Measurements from ENCODE around the gene IL32. TPM values are rescaled to one million over a fixed set of nuclear protein-coding genes. Genes with fewer than 3 reads are reported as not detected.

The IL32 gene
- total RNA-seq, 4 donors from 2014 or later, result 45.4 to 79.0 (median 54.6) TPM

- H3K27ac ChIP-seq, result no peak overlapping the region
- H3K36me3 ChIP-seq, result no peaks in the 10 kb centered on the region
- no peaks in the 10 kb centered on the region for H3K9me3 ChIP-seq
- peaks cover 0 to 8% (median 6%) of the 10 kb centered on the region in 3 donors for H3K27me3 ChIP-seq
- no peak overlapping the region for H3K4me3 ChIP-seq
- in situ Hi-C loops (cut with MboI; ENCODE audit: low sequenced_read_pairs in 4 of 4), result no loop called here
- ATAC-seq (no peak), DNase-seq (no peak)
- intact Hi-C loops (cut with DNase I; ENCODE audit: low total_unique reads), result no loop called here
- TF ChIP-seq, protein P1, sequence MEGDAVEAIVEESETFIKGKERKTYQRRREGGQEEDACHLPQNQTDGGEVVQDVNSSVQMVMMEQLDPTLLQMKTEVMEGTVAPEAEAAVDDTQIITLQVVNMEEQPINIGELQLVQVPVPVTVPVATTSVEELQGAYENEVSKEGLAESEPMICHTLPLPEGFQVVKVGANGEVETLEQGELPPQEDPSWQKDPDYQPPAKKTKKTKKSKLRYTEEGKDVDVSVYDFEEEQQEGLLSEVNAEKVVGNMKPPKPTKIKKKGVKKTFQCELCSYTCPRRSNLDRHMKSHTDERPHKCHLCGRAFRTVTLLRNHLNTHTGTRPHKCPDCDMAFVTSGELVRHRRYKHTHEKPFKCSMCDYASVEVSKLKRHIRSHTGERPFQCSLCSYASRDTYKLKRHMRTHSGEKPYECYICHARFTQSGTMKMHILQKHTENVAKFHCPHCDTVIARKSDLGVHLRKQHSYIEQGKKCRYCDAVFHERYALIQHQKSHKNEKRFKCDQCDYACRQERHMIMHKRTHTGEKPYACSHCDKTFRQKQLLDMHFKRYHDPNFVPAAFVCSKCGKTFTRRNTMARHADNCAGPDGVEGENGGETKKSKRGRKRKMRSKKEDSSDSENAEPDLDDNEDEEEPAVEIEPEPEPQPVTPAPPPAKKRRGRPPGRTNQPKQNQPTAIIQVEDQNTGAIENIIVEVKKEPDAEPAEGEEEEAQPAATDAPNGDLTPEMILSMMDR (IDR thresholded peaks at IDR 0.05 in 4 of 5, conservative IDR thresholded peaks at IDR 0.05 in 1 of 5), result no peak
- TF ChIP-seq POLR2A (IDR thresholded peaks at IDR 0.05), result no peak
- H3K4me1 ChIP-seq, result peaks cover 0 to 4% of the 10 kb centered on the region in 2 donors
Measured at GRCh38 chr16:3091551-3091950, 26.1 kb downstream of the IL32 start.

- H3K4me1 ChIP-seq, result peaks cover 0 to 4% of the 10 kb centered on the region in 2 donors
- no peak overlapping the region for H3K27ac ChIP-seq
- peaks cover 0 to 8% (median 6%) of the 10 kb centered on the region in 3 donors for H3K27me3 ChIP-seq
- DNase-seq (no peak), ATAC-seq (no peak)
- no peak overlapping the region for H3K4me3 ChIP-seq
- TF ChIP-seq, protein P1 (IDR thresholded peaks at IDR 0.05 in 4 of 5, conservative IDR thresholded peaks at IDR 0.05 in 1 of 5), result no peak
- TF ChIP-seq POLR2A (IDR thresholded peaks at IDR 0.05), result no peak
- H3K36me3 ChIP-seq, result no peaks in the 10 kb centered on the region
- intact Hi-C loops (cut with DNase I; ENCODE audit: low total_unique reads), result no loop called here
- no peaks in the 10 kb centered on the region for H3K9me3 ChIP-seq
- in situ Hi-C loops (cut with MboI; ENCODE audit: low sequenced_read_pairs in 4 of 4), result no loop called here
Measured at GRCh38 chr16:3092501-3092941, 27.1 kb downstream of the IL32 start.

- Histone ChIP-seq H3K9me3 (no peaks in the 10 kb centered on the region), H3K27me3 (peaks cover 0 to 8% (median 6%) of the 10 kb centered on the region in 3 donors), H3K36me3 (no peaks in the 10 kb centered on the region), H3K4me3 (no peak overlapping the region), H3K4me1 (peaks cover 0 to under 1% of the 10 kb centered on the region in 2 donors), H3K27ac (no peak overlapping the region)
- DNase-seq, result no peak
- in situ Hi-C loops (cut with MboI; ENCODE audit: low sequenced_read_pairs in 4 of 4) (no loop called here), intact Hi-C loops (cut with DNase I; ENCODE audit: low total_unique reads) (no loop called here)
- no peak for ATAC-seq
- TF ChIP-seq, protein P1 (IDR thresholded peaks at IDR 0.05 in 4 of 5, conservative IDR thresholded peaks at IDR 0.05 in 1 of 5), result peak in 4 of 5 experiments; percentile 17 to 51 (median 29)
- no peak for TF ChIP-seq POLR2A (IDR thresholded peaks at IDR 0.05)
Measured at GRCh38 chr16:3094289-3095027, 29.0 kb downstream of the IL32 start.

GRCh38 chr16:3095869-3096268, 30.4 kb downstream of the IL32 start:
- in situ Hi-C loops (cut with MboI; ENCODE audit: low sequenced_read_pairs in 4 of 4) (no loop called here), intact Hi-C loops (cut with DNase I; ENCODE audit: low total_unique reads) (no loop called here)
- ATAC-seq, result no peak
- Histone ChIP-seq H3K4me1 (peaks cover 5 to 11% of the 10 kb centered on the region in 2 donors), H3K9me3 (no peaks in the 10 kb centered on the region), H3K4me3 (no peak overlapping the region), H3K27me3 (peaks cover 0 to 8% (median 6%) of the 10 kb centered on the region in 3 donors), H3K27ac (no peak overlapping the region), H3K36me3 (no peaks in the 10 kb centered on the region)
- no peak for DNase-seq
- TF ChIP-seq POLR2A (IDR thresholded peaks at IDR 0.05), result no peak
- TF ChIP-seq, protein P1 (IDR thresholded peaks at IDR 0.05 in 4 of 5, conservative IDR thresholded peaks at IDR 0.05 in 1 of 5), result peak in 1 of 5 experiments; percentile 29
